ENCODE results near the gene CENPK.
"Not testable (repeated sequence)": the region's sequence is repeated elsewhere in the genome, so short reads cannot be mapped to it uniquely, and the experiment has no call there.

GRCh38 chr5:65486803-65487202 lies 76.2 kb downstream of the CENPK start:
- TF ChIP-seq CTCF (IDR thresholded peaks at IDR 0.05; ENCODE audit: control extremely low read depth in 1 of 3, insufficient read depth in 1 of 3, low read depth in 1 of 3, low read length in 3 of 3); HDAC2 (IDR thresholded peaks at IDR 0.05; ENCODE audit: borderline replicate concordance in 1 of 2, low read depth in 2 of 2, low read length in 2 of 2); CHD2 (IDR thresholded peaks at IDR 0.05; ENCODE audit: low read length); POLR2AphosphoS5 (IDR thresholded peaks at IDR 0.05; ENCODE audit: low read depth, low read length); EP300 (IDR thresholded peaks at IDR 0.05; ENCODE audit: borderline replicate concordance in 1 of 2, low read depth in 2 of 2, low read length in 2 of 2); EGR1 (IDR thresholded peaks at IDR 0.05; ENCODE audit: borderline replicate concordance, low read depth, low read length); TAF1 (IDR thresholded peaks at IDR 0.05; ENCODE audit: low read depth, low read length); RAD21 (IDR thresholded peaks at IDR 0.05 in 1 of 2, conservative IDR thresholded peaks at IDR 0.05 in 1 of 2; ENCODE audit: low read depth in 2 of 2, low read length in 2 of 2); SP1 (IDR thresholded peaks at IDR 0.05; ENCODE audit: low read depth, low read length); RFX5 (IDR thresholded peaks at IDR 0.05; ENCODE audit: borderline replicate concordance, low read depth, low read length): not testable (repeated sequence)

Data from H1 (cell line).